CD4-positive, alpha-beta T cell treated with Interleukin-2 at 100 ng/mL for 4 hours (primary cell): Measurements from ENCODE around the gene ANKS1B.
"Not testable (repeated sequence)": the region's sequence is repeated elsewhere in the genome, so short reads cannot be mapped to it uniquely, and the experiment has no call there.

Source experiments
- DNase-seq: peaks from one replicate; pipeline ENCODE4 v3.0.0-alpha.2; 2020; ENCODE audit warnings: low spot score

ANKS1B gene

DNA sequence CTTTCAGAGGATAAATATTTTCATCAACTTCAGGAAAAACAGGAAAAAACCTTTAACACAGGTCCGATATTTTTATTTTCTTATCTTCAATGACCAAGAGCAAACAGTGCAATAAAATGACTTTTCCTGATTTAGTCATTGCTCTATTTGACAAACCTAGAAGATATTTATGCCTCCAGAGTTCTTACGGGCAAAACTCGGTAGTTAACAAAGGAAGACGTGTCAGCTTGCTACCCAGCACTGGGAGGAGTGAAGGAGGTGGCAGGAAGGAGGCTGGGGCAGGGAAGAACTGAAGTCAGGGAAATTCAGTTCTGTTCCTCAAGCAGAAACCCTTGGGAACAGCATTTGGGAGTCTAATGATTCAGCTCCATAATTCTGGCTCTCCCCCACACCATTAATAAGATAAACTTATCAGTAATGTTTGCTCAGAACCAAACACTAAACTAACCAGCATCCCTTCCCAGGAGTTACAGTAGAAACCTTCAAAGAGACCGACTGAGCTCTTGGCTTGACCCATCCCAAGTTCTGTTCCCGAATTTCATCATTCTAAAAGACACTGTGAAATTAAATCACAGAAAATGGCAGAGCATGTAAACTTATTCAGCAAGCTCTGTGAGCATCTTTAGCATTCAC lies 1176.4 kb downstream of the ANKS1B start:
- DNase-seq: no peak

DNA sequence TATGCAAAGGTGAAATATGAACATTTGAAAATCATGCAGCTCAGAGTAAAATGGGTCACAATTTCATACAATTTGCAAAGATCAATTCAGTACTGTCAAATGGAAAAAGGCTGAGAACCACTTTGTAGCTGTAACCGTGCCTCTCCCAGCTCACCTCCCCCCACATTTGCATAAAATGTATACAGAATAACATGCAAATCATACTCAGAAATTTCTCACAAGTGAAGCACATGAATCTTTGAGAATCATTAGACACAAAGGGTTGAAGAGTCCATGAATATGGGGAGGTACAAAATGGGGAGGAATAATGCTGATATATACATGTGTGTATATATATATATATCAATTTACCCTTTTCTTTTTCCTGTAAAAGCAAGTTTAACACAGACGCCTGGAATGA lies 1177.5 kb downstream of the ANKS1B start:
- DNase-seq: no peak

DNA sequence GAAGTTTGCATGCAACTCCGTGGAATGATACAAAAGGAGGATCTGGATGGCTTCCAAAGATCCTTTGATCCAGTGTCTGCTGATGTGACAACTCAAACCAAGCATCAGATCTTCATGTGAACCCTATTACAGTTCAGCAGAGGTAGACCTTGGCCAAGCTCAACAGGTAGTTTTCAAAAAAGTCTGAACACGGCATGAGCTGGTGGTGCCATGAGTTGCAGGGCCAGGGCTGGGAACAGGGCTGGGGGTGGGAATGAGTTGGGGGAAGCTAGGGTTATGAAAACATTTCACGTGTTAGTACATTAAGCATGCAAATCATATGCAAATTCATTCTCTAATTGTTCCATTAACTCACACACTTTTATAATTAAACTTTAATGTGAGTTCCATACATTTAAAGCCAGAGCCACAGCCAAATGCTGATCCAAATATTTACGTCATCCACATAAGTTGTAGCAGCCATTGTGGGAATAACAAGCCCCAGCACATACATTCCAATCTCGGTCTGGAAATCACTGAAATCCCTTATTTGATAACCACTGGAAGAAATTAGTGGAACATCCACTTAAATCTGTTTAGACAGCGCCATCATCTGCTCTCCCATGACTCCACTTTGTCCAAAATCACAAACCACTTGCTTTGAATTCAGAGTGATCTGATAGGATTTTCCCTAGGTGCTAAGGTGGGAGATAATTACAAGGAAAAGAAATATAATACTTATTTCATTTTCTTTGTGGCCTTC lies 1181.1 kb downstream of the ANKS1B start:
- no peak for DNase-seq

DNA sequence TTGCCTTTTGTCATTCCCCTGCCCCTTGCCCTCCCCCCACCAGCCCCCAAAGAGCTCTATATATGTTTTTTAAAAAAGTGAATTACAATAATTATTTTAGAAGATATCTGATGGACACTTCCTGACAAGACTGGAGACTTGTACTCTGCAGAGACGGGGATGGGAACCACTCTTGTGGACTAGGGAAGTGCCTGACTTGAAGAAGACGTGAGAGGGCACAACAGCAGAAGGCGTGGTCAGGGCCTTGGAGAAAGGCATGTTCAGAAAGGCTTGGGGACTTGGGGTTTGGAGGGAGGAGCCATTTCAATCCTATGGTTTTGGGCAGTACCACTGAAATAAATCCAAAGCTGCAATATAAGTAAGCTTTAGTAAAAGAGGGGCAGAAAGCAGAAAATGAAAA lies 1184.9 kb downstream of the ANKS1B start:
- no peak for DNase-seq

DNA sequence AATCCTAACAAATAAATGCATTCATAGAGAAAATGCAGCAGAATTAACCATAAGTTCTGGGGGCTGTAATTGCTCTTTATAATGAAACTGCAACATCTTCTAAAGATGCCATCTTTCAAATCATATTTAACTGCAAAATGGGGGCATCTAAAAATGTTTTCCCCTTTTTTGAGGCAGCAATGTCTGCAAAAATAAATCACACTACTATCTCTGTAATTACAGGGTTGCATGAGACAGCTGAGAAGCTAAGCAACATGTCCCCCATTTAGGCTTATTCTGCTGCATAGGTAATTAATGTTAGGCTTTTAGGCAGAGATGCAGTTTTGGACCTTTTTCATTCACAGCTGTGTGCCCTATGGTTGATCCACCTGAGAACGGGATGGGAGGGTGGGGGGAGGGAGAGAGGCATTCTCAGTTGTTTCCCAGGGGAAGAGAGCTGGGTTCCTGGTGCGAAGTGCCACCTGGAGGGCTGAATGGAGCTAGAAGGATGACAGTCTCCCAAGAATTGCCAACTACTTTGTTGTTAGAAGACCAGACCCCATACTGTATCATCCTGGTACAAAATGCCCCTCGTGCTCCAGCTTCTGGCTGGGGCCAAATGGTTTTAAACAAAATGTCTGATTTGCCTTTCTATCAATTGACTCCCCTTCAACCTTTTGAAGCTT lies 1185.5 kb downstream of the ANKS1B start:
- no peak for DNase-seq

DNA sequence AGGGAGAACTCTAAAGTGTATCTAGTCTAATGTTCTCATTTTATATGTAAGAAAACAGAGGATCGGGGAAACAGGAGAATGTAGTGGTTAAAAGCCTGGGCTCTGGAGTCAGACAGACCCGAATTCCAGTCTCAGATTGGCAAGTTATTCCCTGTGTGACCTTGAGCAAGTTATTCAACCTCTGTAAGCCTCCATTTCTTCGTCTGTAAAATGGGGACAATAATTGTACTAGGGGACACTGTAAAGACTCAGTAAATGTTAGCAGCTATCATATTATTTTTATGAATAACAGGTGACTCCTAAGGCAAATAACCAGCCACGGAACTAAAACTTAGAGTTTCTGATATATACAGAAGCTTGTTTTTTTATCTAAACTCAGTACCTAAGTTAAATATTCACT lies 1187.5 kb downstream of the ANKS1B start:
- DNase-seq: no peak

DNA sequence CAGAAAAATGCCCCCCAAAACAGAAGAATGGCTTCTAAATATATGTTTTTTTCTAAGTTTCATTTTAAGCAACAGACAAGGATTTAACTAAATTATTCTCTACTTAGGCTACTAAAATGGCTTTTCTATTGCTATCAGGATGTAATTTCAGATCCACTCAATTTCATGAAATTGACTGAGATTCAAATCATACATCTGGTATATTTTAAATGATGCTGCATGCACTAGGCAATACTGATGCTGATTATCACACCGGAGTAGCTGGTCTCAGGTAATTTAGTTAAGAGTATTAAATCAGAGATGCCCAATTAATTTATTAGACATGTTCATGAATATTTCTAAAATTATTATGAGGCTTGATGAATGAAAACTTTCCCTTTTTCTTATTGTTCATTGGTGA lies 1188.0 kb downstream of the ANKS1B start:
- no peak for DNase-seq

DNA sequence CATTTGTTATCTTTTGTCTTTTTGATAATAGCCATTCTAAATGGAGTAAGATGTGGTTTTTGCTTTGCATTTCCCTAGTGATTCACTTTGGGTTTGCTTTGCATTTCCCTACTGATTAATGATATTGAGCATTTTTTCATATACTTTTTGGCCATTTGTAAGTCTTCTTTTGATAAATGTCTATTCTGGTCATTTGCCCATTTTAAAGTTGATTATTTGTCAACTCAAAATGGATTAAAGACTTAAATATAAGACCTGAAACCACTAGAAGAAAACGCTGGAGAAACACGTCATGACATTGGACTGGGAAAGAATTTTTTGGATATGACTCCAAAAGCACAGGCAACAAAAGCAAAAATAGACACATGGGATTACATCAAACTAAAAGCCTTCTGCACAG lies 1191.6 kb downstream of the ANKS1B start:
- DNase-seq: no peak

DNA sequence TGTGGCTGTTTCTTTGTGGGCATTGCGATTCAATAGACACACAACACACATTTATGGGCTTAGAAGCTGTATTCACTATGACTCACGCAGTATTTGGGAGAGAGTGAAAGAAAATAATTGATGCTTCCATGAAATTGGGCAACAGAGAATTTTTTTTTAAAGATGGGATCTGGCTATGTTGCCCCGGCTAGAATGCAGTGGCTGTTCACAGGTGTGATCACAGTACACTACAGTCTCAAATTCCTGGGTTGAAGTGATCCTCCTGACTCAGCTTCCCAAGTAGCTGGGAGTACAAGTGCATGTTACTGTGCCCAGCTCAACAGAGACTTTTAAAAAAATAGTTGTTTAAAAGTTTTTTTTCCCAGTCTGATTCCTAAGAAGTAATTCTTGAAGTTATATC lies 1193.3 kb downstream of the ANKS1B start:
- no peak for DNase-seq

DNA sequence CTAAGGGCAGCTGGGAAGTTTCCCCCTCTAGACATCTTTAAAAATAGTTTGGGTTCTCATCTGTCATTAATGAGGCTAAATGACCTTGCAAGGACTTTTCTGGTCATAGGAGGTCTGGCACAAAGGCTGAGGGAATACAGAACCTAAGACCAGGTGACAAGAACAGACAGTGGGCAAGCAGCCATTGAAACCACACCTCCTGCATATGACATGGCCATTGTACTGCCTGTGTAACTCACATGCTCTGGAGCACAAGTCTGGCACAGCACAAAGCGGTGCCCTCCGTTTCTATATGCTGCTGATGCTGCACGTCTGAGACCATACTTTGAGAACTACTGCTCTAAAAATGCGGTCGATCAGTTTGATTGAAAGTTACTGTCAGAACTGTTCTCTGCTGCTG lies 1196.3 kb downstream of the ANKS1B start:
- no peak for DNase-seq

DNA sequence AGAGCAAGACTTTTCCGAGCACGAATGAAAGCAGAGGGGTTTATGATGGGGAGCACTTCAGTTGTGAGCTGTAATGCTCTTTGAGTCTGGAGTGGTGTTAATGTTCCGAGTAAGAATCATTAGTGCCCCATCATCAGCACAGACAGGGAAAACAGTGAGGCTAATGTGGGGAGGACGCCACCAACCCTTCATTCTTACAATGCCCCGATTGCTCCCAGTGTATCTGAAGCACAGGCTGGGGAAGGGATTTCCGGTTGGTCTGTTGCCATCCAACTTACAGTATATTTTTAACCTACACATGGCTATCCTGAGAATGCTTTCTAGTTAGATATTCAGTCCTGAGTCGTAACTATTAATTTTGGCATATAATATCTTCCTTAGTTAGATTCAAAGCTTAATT lies 1198.1 kb downstream of the ANKS1B start:
- no peak for DNase-seq

DNA sequence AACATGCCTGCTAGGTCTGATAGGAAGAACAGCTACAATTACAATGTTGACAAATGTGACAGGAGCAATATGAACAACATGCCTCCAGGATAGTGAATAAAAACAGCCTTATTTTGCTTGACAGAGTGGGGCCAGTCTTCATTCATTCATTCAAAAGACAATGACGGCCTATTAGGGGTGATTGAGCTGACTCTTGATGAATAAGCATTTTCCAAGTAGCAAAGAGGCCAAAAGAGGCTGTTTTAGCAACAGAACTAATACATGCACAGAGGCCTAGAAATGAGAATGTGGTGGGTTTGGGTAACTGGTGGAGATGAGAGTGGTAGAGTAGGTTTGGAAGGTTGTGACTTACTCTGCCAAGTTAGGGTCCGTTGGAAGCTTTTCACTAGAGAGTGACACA lies 1201.3 kb downstream of the ANKS1B start:
- no peak for DNase-seq

DNA sequence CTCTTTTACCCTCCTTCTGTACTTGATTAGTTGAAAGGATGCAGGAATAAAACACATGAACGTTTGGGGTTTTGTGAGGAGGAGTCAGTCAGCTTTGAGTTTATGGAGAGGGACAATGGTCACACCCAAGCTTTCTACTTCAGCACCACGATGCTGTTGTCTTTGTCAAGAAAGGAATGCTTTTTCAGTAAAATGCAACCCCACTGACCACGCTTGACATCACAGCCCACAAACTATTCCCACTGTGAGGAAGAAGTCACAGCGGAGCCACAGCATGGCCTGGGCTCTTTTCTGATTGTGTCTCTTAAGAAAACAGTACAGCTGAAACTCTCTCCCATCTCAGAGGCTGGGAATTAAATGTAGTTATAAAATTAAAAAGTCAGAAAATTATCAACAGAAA lies 1204.5 kb downstream of the ANKS1B start:
- DNase-seq: no peak

DNA sequence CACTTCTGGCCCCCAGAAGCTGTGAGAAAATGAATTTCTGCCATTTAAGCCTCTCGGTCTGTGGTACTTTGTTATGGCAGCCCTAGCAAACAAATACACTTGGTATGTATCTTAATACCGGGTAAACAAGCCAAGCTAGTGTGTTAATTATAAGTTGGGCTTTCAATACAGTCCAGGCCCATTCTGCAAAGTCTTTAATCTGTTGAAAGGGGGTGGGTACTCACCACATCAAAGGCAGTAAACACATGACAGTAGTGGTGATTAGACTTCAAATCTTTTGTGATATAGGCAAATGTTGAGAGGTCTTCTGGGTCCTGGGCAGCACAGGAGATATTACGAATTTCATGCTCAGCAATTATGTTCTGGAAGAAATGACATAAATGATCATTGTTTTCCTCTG lies 1211.9 kb downstream of the ANKS1B start:
- no peak for DNase-seq

DNA sequence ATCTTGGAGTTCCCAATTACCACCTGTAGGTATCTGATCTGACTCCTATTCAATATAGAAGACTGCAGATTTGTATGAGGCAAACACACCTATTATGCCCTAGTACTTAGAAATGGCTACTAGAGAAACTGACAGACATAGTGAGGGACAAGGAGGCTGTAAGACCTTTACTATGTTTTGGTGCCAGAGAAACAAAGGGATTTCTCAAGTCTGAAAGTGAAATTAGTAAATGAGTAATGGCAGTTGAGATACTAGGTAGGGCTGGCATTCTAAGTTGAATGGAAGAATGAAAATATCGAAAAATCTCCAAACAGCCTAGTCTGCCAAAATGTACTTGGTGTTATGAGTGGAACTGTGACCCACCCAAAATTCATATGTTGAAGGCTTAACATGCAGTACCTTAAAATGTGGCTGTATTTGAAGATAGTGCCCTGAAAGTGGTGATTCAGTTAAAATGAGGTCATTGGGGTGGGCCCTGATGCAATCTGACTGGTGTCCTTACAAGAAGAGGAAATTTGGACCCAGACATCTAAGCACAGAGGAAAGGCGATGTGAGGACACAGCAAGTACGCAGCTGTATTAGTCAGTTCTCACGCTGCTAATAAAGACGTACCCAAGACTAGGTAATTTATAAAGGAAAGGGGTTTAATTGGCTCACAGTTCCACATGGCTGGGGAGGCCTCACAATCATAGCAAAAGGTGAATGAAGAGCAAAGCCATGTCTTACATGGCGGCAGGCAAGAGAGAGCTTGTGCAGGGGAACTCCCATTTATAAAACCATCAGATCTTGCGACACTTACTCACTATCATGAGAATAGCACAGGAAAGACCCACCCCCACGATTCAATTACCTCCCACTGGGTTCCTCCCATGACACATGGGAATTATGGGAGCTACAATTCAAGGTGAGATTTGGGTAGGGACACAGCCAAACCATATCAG lies 1212.7 kb downstream of the ANKS1B start:
- no peak for DNase-seq

DNA sequence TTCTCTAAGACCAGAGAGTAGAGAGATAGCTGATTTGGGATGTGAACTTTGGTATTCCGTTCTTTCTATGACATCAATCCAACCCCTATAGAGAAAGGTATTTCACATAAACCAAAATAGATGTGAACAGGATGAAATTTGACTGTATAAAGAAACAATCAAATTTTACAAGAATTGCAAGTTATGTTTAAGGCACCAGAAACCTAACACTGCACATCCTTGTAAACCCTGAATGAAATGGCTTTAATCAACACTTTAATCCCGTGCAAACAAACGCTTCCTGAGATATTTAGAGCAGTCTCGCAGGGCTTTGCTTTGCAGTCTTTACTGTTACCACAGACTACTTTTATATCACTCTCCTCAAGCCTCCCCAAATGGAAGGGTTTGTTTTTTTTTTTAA lies 1214.5 kb downstream of the ANKS1B start:
- DNase-seq: no peak

DNA sequence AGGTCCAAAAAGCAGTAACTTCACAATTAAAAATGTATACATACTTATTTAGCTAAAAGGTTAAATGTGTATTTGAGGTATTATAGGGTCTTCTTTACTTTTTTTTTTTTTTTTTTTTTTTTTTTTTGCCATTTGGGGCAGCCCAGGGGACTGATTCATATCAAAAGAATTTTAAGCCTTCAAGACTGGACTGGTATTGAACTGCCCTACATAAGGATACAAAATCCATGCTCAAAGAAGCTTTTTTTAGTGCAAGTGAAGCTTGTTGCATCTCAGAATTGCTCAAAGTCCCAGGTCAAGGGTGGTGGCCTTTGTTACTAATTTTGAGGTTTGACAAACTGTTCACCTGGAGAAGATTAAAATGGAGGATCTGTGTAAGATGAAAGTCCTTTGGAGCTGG lies 1215.7 kb downstream of the ANKS1B start:
- DNase-seq: no peak

DNA sequence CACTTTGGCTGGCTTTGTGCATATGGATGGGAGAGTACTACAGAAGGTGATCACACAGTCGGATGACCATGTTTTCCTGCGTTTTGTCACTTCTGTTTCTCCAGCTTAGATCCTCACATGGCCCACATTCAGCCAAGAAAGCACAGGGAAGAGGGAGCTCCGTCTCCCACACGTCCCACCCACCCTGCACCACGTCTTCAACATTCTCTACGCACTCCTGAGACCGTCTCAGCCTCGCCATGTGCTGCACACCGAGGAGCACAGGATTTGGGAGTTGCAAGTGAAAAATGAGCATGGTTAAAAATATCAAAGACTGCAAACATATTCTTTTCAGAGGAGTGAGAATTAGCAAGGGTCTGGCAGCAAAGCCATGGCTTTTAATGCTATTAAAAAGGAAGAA lies 1217.5 kb downstream of the ANKS1B start:
- no peak for DNase-seq

DNA sequence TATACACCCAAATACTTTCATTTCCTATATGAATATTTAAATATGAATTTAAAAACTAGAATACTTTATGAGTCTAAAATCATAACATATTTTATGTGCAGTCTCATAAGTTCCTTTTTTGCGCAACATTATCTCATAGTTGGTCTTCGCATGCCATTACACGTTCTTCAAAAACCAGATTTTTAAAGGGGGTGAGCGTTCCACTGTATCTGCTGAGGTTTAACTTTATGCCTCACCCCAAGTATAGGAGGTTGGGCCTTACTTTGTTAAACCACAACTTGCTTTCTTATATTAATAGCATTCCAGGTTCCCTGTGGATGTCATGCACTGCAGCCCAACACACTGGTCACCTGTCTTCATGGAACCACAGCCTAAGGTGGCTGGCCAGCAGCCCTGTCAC lies 1221.1 kb downstream of the ANKS1B start:
- no peak for DNase-seq

DNA sequence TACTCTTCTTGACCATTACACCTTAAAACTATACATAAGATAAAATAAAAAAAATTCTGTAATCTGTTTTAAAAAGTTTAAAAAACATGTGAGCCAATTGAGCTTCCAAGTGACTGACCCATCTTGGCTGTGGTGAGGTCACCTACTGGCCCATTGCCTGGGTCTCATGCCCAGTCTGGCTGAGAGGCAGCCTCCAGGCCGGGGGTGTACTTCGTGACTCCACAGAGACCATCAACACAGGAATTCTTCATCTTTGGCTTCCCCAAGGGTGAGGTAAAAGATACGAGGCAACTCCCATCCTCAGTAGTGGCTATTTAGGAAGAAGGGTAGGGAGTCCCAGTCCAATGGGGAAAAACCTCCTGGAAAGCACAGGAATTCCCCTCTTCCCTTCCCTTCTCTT lies 1226.4 kb downstream of the ANKS1B start:
- no peak for DNase-seq

DNA sequence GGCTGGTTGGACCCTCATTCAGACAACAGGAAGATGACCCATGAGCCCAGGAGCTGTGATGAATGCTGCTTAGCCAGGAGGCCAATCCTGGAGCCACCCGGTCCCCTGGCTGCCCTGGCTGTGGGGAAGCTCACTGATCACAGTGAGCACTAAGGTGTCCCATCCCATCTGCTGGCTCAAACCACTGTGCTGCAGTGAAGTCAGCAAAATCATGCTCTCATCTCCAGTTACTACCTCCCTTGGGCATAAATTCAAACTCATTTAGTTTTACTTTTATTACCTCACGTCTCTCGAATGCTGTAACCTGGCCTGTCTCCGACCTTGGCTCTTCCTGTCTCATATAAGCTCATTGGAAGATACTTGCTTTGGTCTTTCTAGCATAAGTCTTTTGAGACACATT lies 1227.3 kb downstream of the ANKS1B start:
- DNase-seq: no peak

DNA sequence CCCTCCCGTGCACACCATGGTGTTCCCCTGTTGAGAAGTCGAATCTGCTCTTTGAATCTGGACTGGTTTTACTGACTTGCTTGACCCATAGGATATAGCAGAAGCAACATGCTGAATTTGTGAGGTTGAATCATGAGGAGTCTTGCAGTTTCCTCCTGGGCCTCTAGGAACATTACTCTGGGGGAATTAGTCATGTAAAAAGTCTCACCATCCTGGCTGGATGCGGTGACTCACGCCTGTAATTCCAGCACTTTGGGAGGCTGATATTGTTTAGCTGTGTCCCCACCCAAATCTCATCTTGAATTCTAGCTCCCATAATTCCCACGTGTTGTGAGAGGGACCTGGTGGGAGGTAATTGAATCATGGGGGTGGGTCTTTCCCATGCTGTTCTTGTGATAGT lies 1228.9 kb downstream of the ANKS1B start:
- DNase-seq: not testable (repeated sequence)
